ES-I3 (cell line): ENCODE results near the gene TAS2R14.

Source experiments
- H3K36me3 ChIP-seq: 2 replicates; pipeline ENCODE4 v1.6.1; 2013; ENCODE audit warnings: mild to moderate bottlenecking, low read length, control low read depth, moderate library complexity; ENCODE audit not compliant: insufficient read depth
- H3K4me1 ChIP-seq: 2 replicates; pipeline ENCODE4 v1.6.1; 2013; ENCODE audit warnings: mild to moderate bottlenecking, control low read depth, low read length; ENCODE audit not compliant: insufficient read depth
- H3K9ac ChIP-seq: 2 replicates; pipeline ENCODE4 v1.6.1; 2013; ENCODE audit warnings: low read depth, mild to moderate bottlenecking, low read length, moderate library complexity
- H3K9me3 ChIP-seq: 2 replicates; pipeline ENCODE4 v1.6.1; 2013; ENCODE audit warnings: mild to moderate bottlenecking, low read length, moderate library complexity; ENCODE audit not compliant: control insufficient read depth, insufficient read depth

The TAS2R14 gene, protein sequence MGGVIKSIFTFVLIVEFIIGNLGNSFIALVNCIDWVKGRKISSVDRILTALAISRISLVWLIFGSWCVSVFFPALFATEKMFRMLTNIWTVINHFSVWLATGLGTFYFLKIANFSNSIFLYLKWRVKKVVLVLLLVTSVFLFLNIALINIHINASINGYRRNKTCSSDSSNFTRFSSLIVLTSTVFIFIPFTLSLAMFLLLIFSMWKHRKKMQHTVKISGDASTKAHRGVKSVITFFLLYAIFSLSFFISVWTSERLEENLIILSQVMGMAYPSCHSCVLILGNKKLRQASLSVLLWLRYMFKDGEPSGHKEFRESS

DNA sequence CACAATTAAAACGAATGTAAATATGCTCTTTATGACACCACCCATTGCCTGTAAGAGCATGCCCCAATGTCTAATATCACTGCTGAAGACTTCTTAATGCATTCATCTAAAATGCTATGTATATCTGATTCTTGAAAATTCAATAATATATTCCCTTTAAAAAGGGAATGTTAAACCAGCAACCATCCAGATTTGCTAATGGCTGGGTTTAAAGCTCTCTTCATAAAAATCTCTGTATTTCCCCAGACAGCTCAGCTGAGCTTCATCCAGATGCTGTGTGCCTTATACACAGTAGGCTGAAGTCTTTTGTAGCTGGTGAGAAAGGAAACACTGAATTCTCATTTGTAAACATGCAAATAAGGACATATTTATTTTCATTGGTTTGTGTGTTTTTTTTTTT is at the start of gene TAS2R14:
TAS2R14 (minus strand) TSS at position 101 of the 400 bp plus-strand sequence; CDS start at position 45, 56 bp downstream.
- Histone ChIP-seq H3K36me3 (no peaks in the 10 kb centered on the region), H3K9ac (no peak within 1 kb of the TSS), H3K4me1 (peaks cover 14% of the 10 kb centered on the region; the same call in 1 of the 2 replicates), H3K9me3 (peaks cover 3% of the 10 kb centered on the region)

DNA sequence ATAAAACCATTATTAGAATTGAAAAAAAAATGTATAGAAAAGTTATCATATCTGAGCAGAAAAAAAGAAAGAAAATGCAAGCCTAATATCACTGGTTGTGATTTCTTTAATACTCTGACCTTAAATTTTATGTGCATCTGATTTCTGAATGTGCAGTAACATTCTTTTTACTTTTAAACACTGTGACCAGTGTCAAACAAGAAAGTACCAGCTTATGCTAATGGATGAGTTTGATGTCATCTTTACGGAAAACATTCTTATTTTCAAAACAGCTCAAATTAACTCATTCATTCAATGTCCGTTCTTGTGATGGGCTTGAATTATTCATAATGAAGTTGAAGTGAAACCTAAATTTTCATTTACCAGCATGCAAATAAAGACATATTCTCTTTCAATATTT is 47.7 kb upstream of the TAS2R14 start, which contains the start of gene TAS2R50:
TAS2R50 (minus strand) TSS at position 101 of the 400 bp plus-strand sequence; CDS start at position 49, 52 bp downstream.
- H3K9ac ChIP-seq, result no peak within 1 kb of the TSS
- H3K36me3 ChIP-seq, result no peaks in the 10 kb centered on the region
- H3K9me3 ChIP-seq, result no peaks in the 10 kb centered on the region
- H3K4me1 ChIP-seq, result no peaks in the 10 kb centered on the region

DNA sequence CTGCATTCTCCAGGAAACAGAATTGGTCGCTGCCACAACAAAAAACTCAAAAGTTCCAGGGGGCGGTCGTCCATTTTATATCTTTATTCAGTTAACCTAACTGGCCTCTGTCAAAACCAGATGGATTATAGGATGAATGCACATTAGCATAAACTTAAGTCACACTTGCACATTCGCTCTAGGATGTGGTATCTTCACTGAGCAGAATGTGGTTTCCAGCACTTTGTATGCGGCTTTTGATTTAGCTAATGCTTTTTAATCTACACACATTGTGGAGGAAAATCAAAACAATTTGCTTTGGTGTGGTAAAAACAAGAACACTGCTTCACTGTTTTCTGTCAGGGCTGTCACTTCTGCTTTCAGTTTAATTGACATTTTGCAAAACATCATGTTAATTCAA is 43.2 kb upstream of the TAS2R14 start:
- H3K9ac ChIP-seq, result no peak overlapping the region
- no peaks in the 10 kb centered on the region for H3K9me3 ChIP-seq
- H3K4me1 ChIP-seq, result no peaks in the 10 kb centered on the region
- H3K36me3 ChIP-seq, result no peaks in the 10 kb centered on the region

DNA sequence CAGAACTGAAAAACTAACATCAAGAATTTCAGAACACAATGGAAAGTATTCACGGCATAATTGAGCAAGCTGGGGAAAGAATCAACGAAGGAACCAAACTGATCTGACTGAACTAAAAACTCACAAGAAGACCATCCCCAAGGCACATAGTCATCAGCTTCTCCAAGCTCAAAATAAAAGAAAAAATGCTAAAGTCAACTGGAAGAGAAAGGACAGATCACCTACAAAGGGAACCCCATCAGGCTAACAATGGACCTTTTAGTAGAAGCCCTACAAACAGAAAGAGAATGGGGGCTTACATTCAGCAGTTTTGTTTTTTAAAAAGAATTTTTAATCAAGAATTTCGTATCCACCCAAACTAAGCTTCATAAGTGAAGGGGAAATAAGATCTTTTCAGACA is 35.9 kb upstream of the TAS2R14 start:
- Histone ChIP-seq H3K9me3 (no peaks in the 10 kb centered on the region), H3K9ac (no peak overlapping the region), H3K4me1 (peaks cover 6% of the 10 kb centered on the region; the same call in 1 of the 2 replicates), H3K36me3 (no peaks in the 10 kb centered on the region; the same call in 1 of the 2 replicates)

DNA sequence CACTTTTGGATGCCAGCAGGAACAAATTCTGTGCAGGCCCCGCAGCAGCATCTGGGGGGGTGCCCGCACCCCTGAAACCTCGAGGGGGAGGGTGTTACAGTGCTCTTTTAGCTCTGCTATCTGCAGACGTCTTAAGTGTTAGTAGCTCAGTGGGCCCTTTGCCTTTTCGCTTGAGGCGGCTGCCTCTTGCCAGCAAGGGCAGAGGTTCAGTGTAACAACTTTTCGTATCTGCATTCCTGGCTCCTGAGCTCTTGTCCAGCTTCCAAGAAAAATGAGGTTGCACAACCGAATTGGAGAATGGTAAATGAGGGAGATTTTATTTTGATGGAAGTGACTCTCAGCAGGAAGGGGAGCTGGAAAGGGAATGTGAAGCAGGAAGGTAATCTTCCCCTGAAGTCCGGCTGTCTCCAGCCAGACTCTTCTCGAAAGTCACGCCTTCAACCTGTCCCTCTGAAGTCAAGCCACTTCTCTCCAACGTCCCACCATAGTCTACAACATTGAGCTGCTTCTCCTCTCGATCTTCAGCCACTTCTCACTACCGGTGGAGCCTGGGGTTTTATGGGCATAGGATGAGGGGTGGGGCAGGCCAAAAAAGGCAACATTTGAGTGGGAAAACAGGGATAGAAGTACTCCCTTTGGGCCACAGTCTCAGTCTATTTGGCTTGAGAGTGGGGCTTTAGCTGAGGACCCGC is 29.8 kb upstream of the TAS2R14 start:
- Histone ChIP-seq H3K9ac (no peak overlapping the region), H3K4me1 (no peaks in the 10 kb centered on the region), H3K36me3 (no peaks in the 10 kb centered on the region), H3K9me3 (no peaks in the 10 kb centered on the region)

DNA sequence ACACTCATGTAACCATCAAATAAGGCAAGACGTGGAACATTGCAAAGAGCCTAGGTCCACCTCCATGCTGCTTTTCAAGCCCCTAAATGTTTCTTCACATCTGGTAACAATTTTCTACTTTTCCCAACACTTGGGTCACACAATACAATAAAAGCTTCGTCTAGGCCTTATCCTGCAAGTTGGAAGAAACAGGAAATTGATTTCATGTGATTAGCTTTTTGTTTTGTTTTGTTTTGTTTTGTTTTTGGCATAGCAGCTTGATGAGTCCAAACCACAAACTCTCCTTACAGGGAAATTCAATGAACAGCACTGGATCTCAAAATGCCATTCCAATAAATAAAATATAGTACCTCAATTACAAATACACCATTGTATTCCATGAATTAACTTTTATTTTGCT is 28.3 kb upstream of the TAS2R14 start:
- Histone ChIP-seq H3K4me1 (no peaks in the 10 kb centered on the region), H3K9me3 (no peaks in the 10 kb centered on the region)

DNA sequence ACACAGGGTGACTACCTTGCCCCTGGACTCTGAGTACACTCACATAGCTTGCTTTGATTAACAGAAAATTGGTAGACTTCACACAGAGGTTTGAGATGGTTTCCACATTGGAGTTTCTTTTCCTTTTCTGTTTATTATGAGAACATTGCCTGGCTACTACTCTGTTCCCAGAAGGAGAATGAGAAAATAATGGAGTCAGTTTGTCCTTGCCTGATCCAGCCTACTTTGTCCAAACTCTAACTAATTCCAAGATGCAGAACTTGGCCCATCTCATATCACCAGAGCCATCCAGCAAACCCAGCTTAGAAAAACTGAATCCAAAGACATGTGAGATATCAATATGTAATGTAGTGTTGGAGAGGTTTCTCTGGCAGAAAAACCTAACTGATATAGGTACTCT is 27.3 kb upstream of the TAS2R14 start:
- H3K4me1 ChIP-seq, result no peaks in the 10 kb centered on the region
- no peaks in the 10 kb centered on the region for H3K36me3 ChIP-seq
- no peaks in the 10 kb centered on the region for H3K9me3 ChIP-seq
- H3K9ac ChIP-seq, result no peak overlapping the region

More for the DNA sequence above, 28.3 kb upstream of the TAS2R14 start:
- Histone ChIP-seq H3K36me3 (no peaks in the 10 kb centered on the region), H3K9ac (no peak overlapping the region)

DNA sequence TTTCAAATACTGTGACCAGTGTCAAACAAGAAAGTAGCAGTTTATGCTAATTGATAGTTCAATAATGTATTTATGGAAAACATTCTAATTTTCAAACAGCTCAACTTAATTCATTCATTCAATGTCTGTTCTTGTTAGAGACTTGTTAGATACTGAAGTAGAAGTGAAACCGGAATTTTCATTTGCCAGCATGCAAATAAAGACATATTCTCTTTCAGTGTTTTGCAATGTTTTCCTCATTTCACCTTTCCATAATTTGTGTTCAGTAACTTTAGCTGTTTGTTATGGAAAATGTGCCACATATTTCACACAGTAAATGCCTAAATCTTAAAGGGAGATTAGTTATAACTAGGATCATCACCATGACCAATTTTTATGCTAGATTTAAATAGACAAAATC is 26.4 kb upstream of the TAS2R14 start:
- no peaks in the 10 kb centered on the region for H3K9me3 ChIP-seq
- no peaks in the 10 kb centered on the region for H3K36me3 ChIP-seq

DNA sequence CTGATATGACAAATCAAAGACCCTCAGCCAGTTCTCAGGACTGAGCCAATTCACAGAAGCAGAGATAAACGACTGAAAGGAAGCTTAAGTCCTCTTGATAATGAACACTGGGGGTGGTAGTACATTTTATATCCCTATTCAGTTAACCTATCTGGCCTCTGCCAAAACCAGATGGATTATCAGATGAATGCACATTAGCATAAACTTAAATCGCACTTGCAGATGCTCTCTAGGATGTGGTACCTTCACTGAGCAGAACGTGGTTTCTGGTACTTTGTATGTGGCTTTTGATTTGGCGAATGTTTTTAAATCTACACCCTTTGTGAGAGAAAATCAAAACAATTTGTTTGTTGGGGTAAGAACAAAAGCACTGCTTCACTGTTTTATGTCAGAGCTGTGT is 21.1 kb upstream of the TAS2R14 start:
- H3K9me3 ChIP-seq, result no peaks in the 10 kb centered on the region
- H3K4me1 ChIP-seq, result no peaks in the 10 kb centered on the region
- no peak overlapping the region for H3K9ac ChIP-seq
- H3K36me3 ChIP-seq, result no peaks in the 10 kb centered on the region

More for the DNA sequence above, 26.4 kb upstream of the TAS2R14 start:
- no peaks in the 10 kb centered on the region for H3K4me1 ChIP-seq
- H3K9ac ChIP-seq, result no peak overlapping the region

DNA sequence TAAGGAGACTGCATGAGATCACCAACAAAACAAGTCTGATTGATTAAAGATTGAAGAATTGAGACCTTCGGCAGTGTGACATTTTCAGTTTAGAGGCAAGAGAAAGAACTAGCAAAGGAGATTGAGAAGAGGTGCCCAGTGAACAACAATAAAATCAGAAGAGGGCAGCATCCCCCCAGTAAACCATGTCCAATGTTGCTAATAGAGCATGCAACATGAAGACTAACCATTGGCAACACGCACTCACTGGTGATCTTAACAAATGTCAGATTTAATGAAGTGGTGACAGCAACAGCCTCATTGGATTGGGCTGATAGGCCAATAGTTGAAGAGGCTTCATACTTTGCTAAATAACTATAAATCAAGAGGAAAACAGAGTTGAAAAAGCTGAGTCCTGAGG is 20.7 kb upstream of the TAS2R14 start:
- no peaks in the 10 kb centered on the region for H3K9me3 ChIP-seq
- no peak overlapping the region for H3K9ac ChIP-seq
- no peaks in the 10 kb centered on the region for H3K36me3 ChIP-seq
- no peaks in the 10 kb centered on the region for H3K4me1 ChIP-seq

DNA sequence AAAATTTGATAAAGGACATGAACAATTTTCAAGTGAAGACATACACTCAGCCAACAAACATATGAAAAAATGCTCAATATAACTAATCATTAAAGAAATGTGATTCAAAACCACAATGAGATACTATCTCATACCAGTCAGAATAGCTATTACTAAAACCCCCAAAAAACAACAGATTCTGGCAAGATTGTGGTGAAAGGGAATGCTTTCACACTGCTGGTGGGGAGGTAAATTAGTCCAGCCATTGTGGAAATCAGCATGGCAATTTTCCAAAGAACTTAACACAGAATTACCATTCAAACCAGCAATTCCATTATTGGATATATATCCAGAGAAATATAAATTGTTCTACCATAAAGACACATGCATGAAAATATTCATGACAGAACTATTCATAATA is 18.7 kb upstream of the TAS2R14 start:
- no peak overlapping the region for H3K9ac ChIP-seq
- no peaks in the 10 kb centered on the region for H3K9me3 ChIP-seq
- no peaks in the 10 kb centered on the region for H3K36me3 ChIP-seq
- no peaks in the 10 kb centered on the region for H3K4me1 ChIP-seq

DNA sequence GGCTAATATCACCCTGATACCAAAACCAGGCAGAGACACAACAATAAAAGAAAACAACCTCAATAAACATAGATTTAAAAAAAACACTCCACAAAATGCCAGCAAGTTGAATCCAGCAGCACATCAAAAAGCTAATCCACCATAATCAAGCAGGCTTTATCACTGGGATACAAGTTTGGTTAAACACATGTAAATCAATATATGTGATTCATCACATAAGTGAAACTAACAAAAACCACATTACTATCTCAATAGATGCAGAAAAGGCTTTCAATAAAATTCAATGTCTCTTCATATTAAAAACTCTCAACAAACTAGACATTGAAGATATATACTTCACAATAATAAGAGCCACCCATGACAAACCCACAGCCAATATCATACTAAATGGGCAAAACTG is 17.0 kb upstream of the TAS2R14 start:
- Histone ChIP-seq H3K4me1 (no peaks in the 10 kb centered on the region), H3K36me3 (no peaks in the 10 kb centered on the region), H3K9me3 (no peaks in the 10 kb centered on the region), H3K9ac (no peak overlapping the region)

DNA sequence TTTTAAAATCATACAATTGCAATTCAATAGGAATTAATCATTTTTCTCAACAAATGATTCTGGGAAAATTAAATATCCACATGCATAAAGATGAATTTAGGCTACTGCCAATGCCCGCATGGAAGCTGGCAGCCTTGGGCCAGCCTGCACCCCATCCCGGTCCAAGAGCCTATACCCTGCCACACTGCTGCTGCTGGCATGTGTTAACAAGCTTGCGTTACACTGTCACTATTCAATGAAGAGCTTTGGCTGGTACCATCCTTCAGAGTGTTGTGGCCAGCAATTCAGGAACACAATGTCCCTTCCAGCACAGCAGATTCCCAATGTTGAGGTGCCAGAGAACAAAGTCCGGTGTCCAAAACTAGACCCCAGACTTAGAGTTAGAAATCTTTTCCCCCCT is 13.6 kb upstream of the TAS2R14 start:
- no peak overlapping the region for H3K9ac ChIP-seq
- peaks cover 3% of the 10 kb centered on the region; the same call in 1 of the 2 replicates for H3K9me3 ChIP-seq
- no peaks in the 10 kb centered on the region; the same call in 1 of the 2 replicates for H3K36me3 ChIP-seq
- no peaks in the 10 kb centered on the region for H3K4me1 ChIP-seq

DNA sequence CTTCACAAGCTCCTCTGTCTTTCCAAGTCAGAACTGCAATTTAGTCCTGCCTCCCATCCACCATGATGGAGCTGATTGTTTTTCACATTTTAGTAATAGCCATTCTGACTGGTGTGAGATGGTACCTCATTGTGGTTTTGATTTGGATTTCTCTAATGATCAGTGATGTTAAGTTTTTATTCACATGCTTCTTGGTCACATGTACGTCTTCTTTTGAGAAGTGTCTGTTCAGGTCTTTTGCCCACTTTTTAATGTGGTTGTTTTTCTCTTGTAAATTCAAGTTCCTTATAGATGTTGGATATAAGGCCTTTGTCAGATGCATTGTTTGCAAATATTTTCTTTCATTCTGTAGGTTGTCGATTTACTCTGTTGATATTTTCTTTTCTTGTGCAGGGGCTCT is 4.1 kb upstream of the TAS2R14 start:
- Histone ChIP-seq H3K36me3 (no peaks in the 10 kb centered on the region), H3K4me1 (peaks cover 14% of the 10 kb centered on the region; the same call in 1 of the 2 replicates), H3K9me3 (peaks cover 13% of the 10 kb centered on the region), H3K9ac (no peak overlapping the region)
